H9 (cell line): Measurements from ENCODE around the gene PMP22. TPM values are rescaled to one million over a fixed set of nuclear protein-coding genes. Genes with fewer than 3 reads are reported as not detected.

Experiments
- DNase-seq: peaks from one replicate; pipeline ENCODE4 v3.0.0-alpha.2; 2017
- H2AFZ ChIP-seq: one replicate; pipeline ENCODE4 v1.6.1; 2013; ENCODE audit warnings: mild to moderate bottlenecking, low read length, control low read depth, moderate library complexity
- H2AK5ac ChIP-seq: 2 replicates; pipeline ENCODE4 v1.6.1; 2013; ENCODE audit warnings: low read length, control low read depth, mixed read lengths; ENCODE audit not compliant: insufficient read length
- H2BK120ac ChIP-seq: one replicate; pipeline ENCODE4 v1.6.1; 2013; ENCODE audit warnings: low read depth, mild to moderate bottlenecking, low read length, control low read depth, inconsistent platforms; ENCODE audit not compliant: poor library complexity, severe bottlenecking
- H2BK12ac ChIP-seq: 2 replicates; pipeline ENCODE4 v1.6.1; 2013; ENCODE audit warnings: low read length, control low read depth, mixed read lengths, low read depth; ENCODE audit not compliant: insufficient read length
- H2BK15ac ChIP-seq: 2 replicates; pipeline ENCODE4 v1.6.1; 2013; ENCODE audit warnings: low read depth, low read length, control low read depth
- H2BK20ac ChIP-seq: one replicate; pipeline ENCODE4 v1.6.1; 2013; ENCODE audit warnings: low read depth, mild to moderate bottlenecking, low read length, control low read depth, inconsistent platforms; ENCODE audit not compliant: poor library complexity, severe bottlenecking
- H2BK5ac ChIP-seq: 2 replicates; pipeline ENCODE4 v1.6.1; 2013; ENCODE audit warnings: low read length, control low read depth, mixed read lengths; ENCODE audit not compliant: insufficient read length
- H3K14ac ChIP-seq: 2 replicates; pipeline ENCODE4 v1.6.1; 2013; ENCODE audit warnings: low read length, control low read depth; ENCODE audit not compliant: insufficient read depth
- H3K18ac ChIP-seq: 2 replicates; pipeline ENCODE4 v1.6.1; 2013; ENCODE audit warnings: low read depth, mild to moderate bottlenecking, mixed read lengths, low read length, control low read depth; ENCODE audit not compliant: insufficient read length
- H3K23ac ChIP-seq: 2 replicates; pipeline ENCODE4 v1.6.1; 2013; ENCODE audit warnings: low read length, control low read depth, mixed read lengths, low read depth; ENCODE audit not compliant: insufficient read length
- H3K23me2 ChIP-seq: 2 replicates; pipeline ENCODE4 v1.6.1; 2013; ENCODE audit warnings: low read depth, mild to moderate bottlenecking, mixed read lengths, low read length, control low read depth; ENCODE audit not compliant: insufficient read length, poor library complexity, severe bottlenecking
- H3K27ac ChIP-seq: 2 replicates; pipeline ENCODE4 v1.5.1; 2013; ENCODE audit warnings: low read length, control low read depth, mixed read lengths, low read depth; ENCODE audit not compliant: insufficient read length
- H3K27me3 ChIP-seq: 2 replicates; pipeline ENCODE4 v1.6.1; 2013; ENCODE audit warnings: low read length, control low read depth, inconsistent platforms; ENCODE audit not compliant: insufficient read depth
- H3K4ac ChIP-seq: 2 replicates; pipeline ENCODE4 v1.6.1; 2013; ENCODE audit warnings: low read depth, mild to moderate bottlenecking, control low read depth, inconsistent platforms, low read length, moderate library complexity
- H3K4me1 ChIP-seq: 2 replicates; pipeline ENCODE4 v1.6.1; 2013; ENCODE audit warnings: low read length, control low read depth, inconsistent platforms; ENCODE audit not compliant: insufficient read depth
- H3K4me2 ChIP-seq: 2 replicates; pipeline ENCODE4 v1.6.1; 2013; ENCODE audit warnings: low read length, control low read depth, mixed read lengths; ENCODE audit not compliant: insufficient read length, insufficient read depth
- H3K56ac ChIP-seq: 2 replicates; pipeline ENCODE4 v1.6.1; 2013; ENCODE audit warnings: low read depth, mild to moderate bottlenecking, mixed read lengths, low read length, control low read depth; ENCODE audit not compliant: insufficient read length
- H3K79me1 ChIP-seq: 2 replicates; pipeline ENCODE4 v1.6.1; 2013; ENCODE audit warnings: low read depth, mild to moderate bottlenecking, moderate library complexity, low read length, control low read depth, inconsistent platforms; ENCODE audit not compliant: insufficient read depth, poor library complexity, severe bottlenecking
- H3K79me2 ChIP-seq: 2 replicates; pipeline ENCODE4 v1.6.1; 2013; ENCODE audit warnings: low read length, control low read depth, inconsistent platforms; ENCODE audit not compliant: insufficient read depth
- H3K9ac ChIP-seq: 2 replicates; pipeline ENCODE4 v1.6.1; 2013; ENCODE audit warnings: low read length, control low read depth, mixed read lengths; ENCODE audit not compliant: insufficient read length; ENCODE audit errors: extremely low read depth
- H3K9me3 ChIP-seq: one replicate; pipeline ENCODE4 v1.6.1; 2013; ENCODE audit warnings: low read depth, low read length, inconsistent platforms; ENCODE audit not compliant: control insufficient read depth
- H3T11ph ChIP-seq: one replicate; pipeline ENCODE4 v1.6.1; 2013; ENCODE audit warnings: mild to moderate bottlenecking, low read length, control low read depth, inconsistent platforms
- H4K20me1 ChIP-seq: one replicate; pipeline ENCODE4 v1.6.1; 2013; ENCODE audit not compliant: control insufficient read depth, insufficient read length, insufficient read depth
- H4K5ac ChIP-seq: 2 replicates; pipeline ENCODE4 v1.6.1; 2013; ENCODE audit warnings: low read depth, mild to moderate bottlenecking, mixed read lengths, low read length, control low read depth; ENCODE audit not compliant: insufficient read length
- H4K8ac ChIP-seq: replicated peaks from 2 replicates; pipeline ENCODE4 v1.6.1; 2013; ENCODE audit warnings: low read length, control low read depth, mixed read lengths, low read depth; ENCODE audit not compliant: insufficient read length
- H4K91ac ChIP-seq: 2 replicates; pipeline ENCODE4 v1.6.1; 2013; ENCODE audit warnings: low read depth, mild to moderate bottlenecking, moderate library complexity, mixed read lengths, low read length, control low read depth; ENCODE audit not compliant: insufficient read length
- H3K27ac Mint-ChIP-seq, 3 experiments: 2 replicates in 2 of 3; 3 replicates in 1 of 3; pipeline ENCODE4 v1.8.0; 2020 to 2021; ENCODE audit warnings: mixed read lengths in 3 of 3, mild to moderate bottlenecking in 1 of 3, moderate library complexity in 1 of 3
- H3K27me3 Mint-ChIP-seq: 2 replicates; pipeline ENCODE4 v1.8.0; 2021; ENCODE audit warnings: low read depth, mild to moderate bottlenecking, moderate library complexity, mixed read lengths
- H3K36me3 Mint-ChIP-seq, 3 experiments: 2 replicates in 2 of 3; 3 replicates in 1 of 3; pipeline ENCODE4 v1.8.0; 2020 to 2021; ENCODE audit warnings: low read depth in 3 of 3, mixed read lengths in 3 of 3; ENCODE audit not compliant: insufficient read depth in 1 of 3
- H3K4me1 Mint-ChIP-seq, 2 experiments: 2 replicates each; pipeline ENCODE4 v1.8.0; 2020; ENCODE audit warnings: mixed read lengths in 2 of 2
- H3K4me3 Mint-ChIP-seq, 2 experiments: 2 replicates in 1 of 2; 3 replicates in 1 of 2; pipeline ENCODE4 v1.8.0; 2020 to 2021; ENCODE audit warnings: mild to moderate bottlenecking in 2 of 2, mixed read lengths in 2 of 2, moderate library complexity in 1 of 2
- H3K9me3 Mint-ChIP-seq, 2 experiments: 2 replicates in 1 of 2; 3 replicates in 1 of 2; pipeline ENCODE4 v1.8.0; 2020; ENCODE audit warnings: mild to moderate bottlenecking in 2 of 2, mixed read lengths in 2 of 2, moderate library complexity in 1 of 2
- CTCF ChIP-seq: fragments of 200-600 bp; sonication (generic); conservative IDR thresholded peaks from 3 replicates; pipeline ENCODE4 v1.8.0; 2021; ENCODE audit warnings: antibody characterized with exemption, mild to moderate bottlenecking
- WGBS: extraction: QIAGEN DNeasy Blood & Tissue Kit; methylation state at CpG from one replicate; pipeline ENCODE4 v1.1.7; 2013; ENCODE audit warnings: missing lambda C conversion rate, low lambda C conversion rate, mixed read lengths; ENCODE audit not compliant: insufficient read length; ENCODE audit errors: extremely low coverage; 5-methylcytosine and 5-hydroxymethylcytosine counted together
- total RNA-seq: library from RNA; stranded (reverse); gene quantifications from 2 replicates; pipeline ENCODE4 v1.2.1, GENCODE V29; 2021

PMP22 gene
- total RNA-seq, 1 experiment from 2014 or later = 1.5 TPM

GRCh38 chr17:15269780-15270089 is 4.6 kb upstream of the PMP22 start:
- no peak overlapping the region for H2BK5ac ChIP-seq
- no peaks in the 10 kb centered on the region for H3K23me2 ChIP-seq
- H3K79me2 ChIP-seq = no peaks in the 10 kb centered on the region
- H3K27ac ChIP-seq = no peak overlapping the region
- no peak for TF ChIP-seq CTCF
- Mint-ChIP-seq H3K9me3 (peaks cover 5 to 9% of the 10 kb centered on the region in 2 experiments; a peak in 4 of 5 replicates), H3K27me3 (peaks cover 53% of the 10 kb centered on the region), H3K27ac (no peak overlapping the region), H3K4me1 (peaks cover 3% of the 10 kb centered on the region in 2 experiments; a peak in 1 of 4 replicates), H3K4me3 (no peak overlapping the region), H3K36me3 (no peaks in the 10 kb centered on the region; a peak in 1 of 7 replicates)
- H3K27me3 ChIP-seq = no peaks in the 10 kb centered on the region; the same call in 1 of the 2 replicates
- no peak overlapping the region for H2BK12ac ChIP-seq
- no peak overlapping the region for H2BK120ac ChIP-seq
- no peak overlapping the region for H3K4ac ChIP-seq
- no peaks in the 10 kb centered on the region for H3K4me1 ChIP-seq
- no peak overlapping the region for H2BK15ac ChIP-seq
- H3K23ac ChIP-seq = no peak overlapping the region
- no peaks in the 10 kb centered on the region for H3K79me1 ChIP-seq
- H3K56ac ChIP-seq = no peak overlapping the region
- no peak overlapping the region for H2AK5ac ChIP-seq
- H3K9ac ChIP-seq = no peak overlapping the region
- no peak overlapping the region for H3T11ph ChIP-seq
- no peak overlapping the region for H4K5ac ChIP-seq
- no peak overlapping the region for H3K18ac ChIP-seq
- H3K4me2 ChIP-seq = no peak overlapping the region
- H4K91ac ChIP-seq = no peak overlapping the region
- no peak overlapping the region for H2AFZ ChIP-seq
- no peaks in the 10 kb centered on the region for H3K9me3 ChIP-seq
- no peak overlapping the region for H4K8ac ChIP-seq
- H3K14ac ChIP-seq = no peak overlapping the region
- no peak for DNase-seq
- no peaks in the 10 kb centered on the region for H4K20me1 ChIP-seq
- no CpG with 5 or more reads among the region's 5 CpGs for WGBS
- no peak overlapping the region for H2BK20ac ChIP-seq
